ENCODE measurements around the gene CD2BP2. TPM values are rescaled to one million over a fixed set of nuclear protein-coding genes. Genes with fewer than 3 reads are reported as not detected.

The CD2BP2 gene
- total and polyA plus RNA-seq, 2 of the 13 experiments (the other 11 are each of a cell fraction or from before 2014, with no cell fraction given) = 24.9 to 54.6 TPM

- TF ChIP-seq TMF1 (CRISPR knock-in tag; IDR thresholded peaks at IDR 0.05; ENCODE audit: low read depth) (no peak; the same call in 1 of the 2 replicates), THAP8 (CRISPR knock-in tag; IDR thresholded peaks at IDR 0.05; ENCODE audit: borderline replicate concordance) (no peak), PAXIP1 (CRISPR knock-in tag; conservative IDR thresholded peaks at IDR 0.05) (no peak), ZNF354B (CRISPR knock-in tag; IDR thresholded peaks at IDR 0.05) (no peak), IRF2 (CRISPR knock-in tag; IDR thresholded peaks at IDR 0.05) (no peak; the same call in 1 of the 2 replicates), ZNF512 (CRISPR knock-in tag; IDR thresholded peaks at IDR 0.05) (no peak), HCFC1 (IDR thresholded peaks at IDR 0.05; ENCODE audit: low read depth, low read length) (no peak), ZNF17 (CRISPR knock-in tag; IDR thresholded peaks at IDR 0.05) (no peak), JUNB (CRISPR knock-in tag; IDR thresholded peaks at IDR 0.05; ENCODE audit: borderline replicate concordance) (no peak), ZNF513 (CRISPR knock-in tag; conservative IDR thresholded peaks at IDR 0.05) (no peak; the same call in 1 of the 2 replicates), DZIP1 (CRISPR knock-in tag; IDR thresholded peaks at IDR 0.05) (no peak), ZNF670 (CRISPR knock-in tag; IDR thresholded peaks at IDR 0.05; ENCODE audit: borderline replicate concordance) (no peak), MTA3 (CRISPR knock-in tag; IDR thresholded peaks at IDR 0.05) (no peak), ONECUT2 (CRISPR knock-in tag; IDR thresholded peaks at IDR 0.05) (no peak), ZNF615 (CRISPR knock-in tag; IDR thresholded peaks at IDR 0.05; ENCODE audit: borderline replicate concordance) (no peak), DRAP1 (CRISPR knock-in tag; IDR thresholded peaks at IDR 0.05) (peak; percentile 62; the same call in 1 of the 2 replicates), DMTF1 (CRISPR knock-in tag; IDR thresholded peaks at IDR 0.05) (no peak)
Measured at GRCh38 chr16:30377812-30378235, 22.7 kb upstream of the CD2BP2 start (continued).
